ENCODE data around the gene FDXR.

The FDXR gene

DNA sequence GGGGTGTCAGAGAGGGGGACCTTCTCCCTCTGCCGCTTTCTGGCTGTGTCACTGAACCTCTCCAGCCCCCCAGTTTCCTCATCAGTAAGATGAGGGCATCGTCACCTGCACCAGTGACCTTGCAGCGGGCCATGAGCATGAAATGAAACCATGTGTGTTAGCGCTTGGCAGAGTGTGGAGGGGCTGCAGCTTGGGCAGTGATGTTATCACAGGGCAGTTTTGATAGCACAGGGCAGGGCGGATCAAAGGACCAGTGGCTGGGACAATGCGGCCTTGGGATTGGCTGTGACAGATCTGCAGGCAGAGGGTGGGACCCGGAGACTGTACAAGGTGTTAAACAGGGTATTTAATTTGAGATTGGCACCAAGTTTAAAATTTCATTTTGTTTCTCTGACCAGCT lies 57.7 kb downstream of the FDXR start:
- H3K79me2 ChIP-seq (ENCODE audit: insufficient read depth, low read depth) = no peaks in the 10 kb centered on the region
- H3K4me1 ChIP-seq (ENCODE audit: low read depth, poor library complexity, severe bottlenecking) = no peaks in the 10 kb centered on the region
- TF ChIP-seq, protein P1, sequence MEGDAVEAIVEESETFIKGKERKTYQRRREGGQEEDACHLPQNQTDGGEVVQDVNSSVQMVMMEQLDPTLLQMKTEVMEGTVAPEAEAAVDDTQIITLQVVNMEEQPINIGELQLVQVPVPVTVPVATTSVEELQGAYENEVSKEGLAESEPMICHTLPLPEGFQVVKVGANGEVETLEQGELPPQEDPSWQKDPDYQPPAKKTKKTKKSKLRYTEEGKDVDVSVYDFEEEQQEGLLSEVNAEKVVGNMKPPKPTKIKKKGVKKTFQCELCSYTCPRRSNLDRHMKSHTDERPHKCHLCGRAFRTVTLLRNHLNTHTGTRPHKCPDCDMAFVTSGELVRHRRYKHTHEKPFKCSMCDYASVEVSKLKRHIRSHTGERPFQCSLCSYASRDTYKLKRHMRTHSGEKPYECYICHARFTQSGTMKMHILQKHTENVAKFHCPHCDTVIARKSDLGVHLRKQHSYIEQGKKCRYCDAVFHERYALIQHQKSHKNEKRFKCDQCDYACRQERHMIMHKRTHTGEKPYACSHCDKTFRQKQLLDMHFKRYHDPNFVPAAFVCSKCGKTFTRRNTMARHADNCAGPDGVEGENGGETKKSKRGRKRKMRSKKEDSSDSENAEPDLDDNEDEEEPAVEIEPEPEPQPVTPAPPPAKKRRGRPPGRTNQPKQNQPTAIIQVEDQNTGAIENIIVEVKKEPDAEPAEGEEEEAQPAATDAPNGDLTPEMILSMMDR (conservative IDR thresholded peaks at IDR 0.05; ENCODE audit: low read depth, low read length) = no peak
- H3K9ac ChIP-seq = no peak overlapping the region
- H4K20me1 ChIP-seq (ENCODE audit: insufficient read depth) = no peaks in the 10 kb centered on the region
- H3K36me3 ChIP-seq (ENCODE audit: insufficient read depth) = no peaks in the 10 kb centered on the region
- no peaks in the 10 kb centered on the region for H3K27me3 ChIP-seq (ENCODE audit: insufficient read depth, low read depth)
- no peak overlapping the region for H3K27ac ChIP-seq
- H3K4me3 ChIP-seq (IDR thresholded peaks at IDR 0.05; ENCODE audit: insufficient read depth, low read depth, low read length) = no peak overlapping the region
- no peak overlapping the region for H2AFZ ChIP-seq (ENCODE audit: low read depth)
- H3K4me2 ChIP-seq = no peak overlapping the region

DNA sequence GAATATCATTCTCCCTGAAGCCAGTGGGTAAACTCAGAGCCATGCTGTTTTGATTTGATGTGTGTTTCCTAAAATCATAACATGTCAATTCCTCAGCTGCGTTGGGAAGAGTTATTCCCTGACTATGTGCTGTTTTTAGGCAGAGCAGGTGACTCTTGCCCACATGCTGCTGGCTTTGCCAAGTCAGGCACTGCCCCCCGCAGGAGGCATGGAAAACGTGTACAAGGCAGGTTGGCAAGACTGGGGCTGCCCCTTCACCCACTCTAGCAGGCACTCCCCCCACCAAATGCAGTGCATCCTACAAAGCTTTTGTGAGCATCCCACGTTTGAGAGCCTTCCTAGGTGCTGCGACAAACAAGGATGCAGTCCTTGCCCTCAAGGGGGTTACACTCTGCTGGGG lies 58.3 kb downstream of the FDXR start:
- H4K20me1 ChIP-seq (ENCODE audit: insufficient read depth) = no peaks in the 10 kb centered on the region
- H3K4me1 ChIP-seq (ENCODE audit: low read depth, poor library complexity, severe bottlenecking) = no peaks in the 10 kb centered on the region
- no peaks in the 10 kb centered on the region for H3K79me2 ChIP-seq (ENCODE audit: insufficient read depth, low read depth)
- no peak overlapping the region for H3K9ac ChIP-seq
- no peak overlapping the region for H3K4me3 ChIP-seq (IDR thresholded peaks at IDR 0.05; ENCODE audit: insufficient read depth, low read depth, low read length)
- H3K27ac ChIP-seq = no peak overlapping the region
- H3K27me3 ChIP-seq (ENCODE audit: insufficient read depth, low read depth) = no peaks in the 10 kb centered on the region
- no peaks in the 10 kb centered on the region for H3K36me3 ChIP-seq (ENCODE audit: insufficient read depth)
- H2AFZ ChIP-seq (ENCODE audit: low read depth) = no peak overlapping the region
- TF ChIP-seq, protein P1 (conservative IDR thresholded peaks at IDR 0.05; ENCODE audit: low read depth, low read length) = peak; percentile 34
- H3K4me2 ChIP-seq = no peak overlapping the region
